CD14-positive monocyte (primary cell): ENCODE data around the gene NDRG4. TPM values are rescaled to one million over a fixed set of nuclear protein-coding genes. Genes with fewer than 3 reads are reported as not detected.

ENCODE experiments used
- DNase-seq, 3 donors: peaks; one replicate each; pipeline ENCODE4 v3.0.0-alpha.2; 2011 to 2022
- H2AFZ ChIP-seq: 2 replicates; pipeline ENCODE4 v1.6.0; 2012; ENCODE audit warnings: mild to moderate bottlenecking, low read depth, low read length, inconsistent platforms; ENCODE audit not compliant: insufficient read depth, poor library complexity, severe bottlenecking
- H3K27ac ChIP-seq, 2 donors: 1 replicate in 1 of 2; 2 replicates in 1 of 2; pipeline ENCODE4 v1.5.1; 2012 to 2013; ENCODE audit warnings: low read length in 2 of 2, control low read depth in 1 of 2, inconsistent platforms in 1 of 2, low read depth in 1 of 2, mild to moderate bottlenecking in 1 of 2
- H3K27me3 ChIP-seq, 2 donors: one replicate each; pipeline versions ENCODE4 v1.6.0 to v1.6.1; 2011 to 2013; ENCODE audit warnings: low read length in 2 of 2; ENCODE audit not compliant: control insufficient read depth in 2 of 2, insufficient read depth in 2 of 2
- H3K36me3 ChIP-seq, 2 donors: replicated peaks in 1 of 2; 1 replicate in 1 of 2; 2 replicates in 1 of 2; pipeline versions ENCODE4 v1.5.1 to v1.6.1; 2012 to 2013; ENCODE audit warnings: low read length in 2 of 2, control low read depth in 1 of 2, inconsistent platforms in 1 of 2, mild to moderate bottlenecking in 1 of 2; ENCODE audit not compliant: insufficient read depth in 2 of 2, control insufficient read depth in 1 of 2
- H3K4me1 ChIP-seq, 2 donors: 1 replicate in 1 of 2; 2 replicates in 1 of 2; pipeline versions ENCODE4 v1.5.1 to v1.6.1; 2012 to 2013; ENCODE audit warnings: low read length in 2 of 2, control low read depth in 1 of 2, inconsistent platforms in 1 of 2, mild to moderate bottlenecking in 1 of 2, moderate library complexity in 1 of 2; ENCODE audit not compliant: insufficient read depth in 2 of 2, control insufficient read depth in 1 of 2
- H3K4me2 ChIP-seq: replicated peaks from 2 replicates; pipeline ENCODE3; 2012; ENCODE audit warnings: low read length, moderate library complexity, mild to moderate bottlenecking; ENCODE audit not compliant: poor library complexity, severe bottlenecking; ENCODE audit errors: extremely low read depth
- H3K4me3 ChIP-seq, 3 experiments: fragments of 200-600 bp in 1 of 3; sonication (generic) in 1 of 3; replicated peaks in 1 of 3; 1 replicate in 2 of 3; 2 replicates in 1 of 3; pipeline ENCODE4 v1.5.1; 2011 to 2013; ENCODE audit warnings: low read length in 3 of 3, mild to moderate bottlenecking in 3 of 3, control low read depth in 2 of 3, low read depth in 2 of 3, inconsistent platforms in 1 of 3, moderate library complexity in 1 of 3
- H3K79me2 ChIP-seq: 2 replicates; pipeline ENCODE4 v1.6.0; 2012; ENCODE audit warnings: mild to moderate bottlenecking, control low read depth, inconsistent platforms, low read length, moderate library complexity; ENCODE audit not compliant: insufficient read depth
- H3K9ac ChIP-seq: 2 replicates; pipeline ENCODE4 v1.6.0; 2017; ENCODE audit warnings: low read length, mild to moderate bottlenecking; ENCODE audit not compliant: insufficient read depth, poor library complexity, severe bottlenecking
- H3K9me3 ChIP-seq, 2 donors: replicated peaks in 1 of 2; 1 replicate in 1 of 2; 2 replicates in 1 of 2; pipeline versions ENCODE4 v1.5.1 to v1.6.1; 2012 to 2013; ENCODE audit warnings: low read length in 2 of 2, control low read depth in 1 of 2; ENCODE audit not compliant: control insufficient read depth in 1 of 2, insufficient read depth in 1 of 2
- H4K20me1 ChIP-seq: 2 replicates; pipeline ENCODE4 v1.6.0; 2012; ENCODE audit warnings: mild to moderate bottlenecking, low read length, control low read depth, moderate library complexity; ENCODE audit not compliant: insufficient read depth
- H3K27ac Mint-ChIP-seq, 7 donors: one replicate each; pipeline ENCODE4 v1.8.0; 2020; ENCODE audit warnings: mild to moderate bottlenecking in 7 of 7, mixed read lengths in 7 of 7, moderate library complexity in 6 of 7, inconsistent platforms in 2 of 7
- H3K27me3 Mint-ChIP-seq, 3 donors: one replicate each; pipeline ENCODE4 v1.8.0; 2021 to 2022; ENCODE audit warnings: low read depth in 3 of 3, mild to moderate bottlenecking in 3 of 3, mixed read lengths in 3 of 3, moderate library complexity in 3 of 3, inconsistent platforms in 1 of 3
- H3K36me3 Mint-ChIP-seq, 2 donors: one replicate each; pipeline ENCODE4 v1.8.0; 2020; ENCODE audit warnings: mixed read lengths in 2 of 2, inconsistent platforms in 1 of 2, mild to moderate bottlenecking in 1 of 2
- H3K4me1 Mint-ChIP-seq: one replicate; pipeline ENCODE4 v1.8.0; 2020; ENCODE audit warnings: mild to moderate bottlenecking, mixed read lengths
- H3K4me3 Mint-ChIP-seq, 2 donors: one replicate each; pipeline ENCODE4 v1.8.0; 2020; ENCODE audit warnings: mild to moderate bottlenecking in 2 of 2, mixed read lengths in 2 of 2, moderate library complexity in 1 of 2
- H3K9me3 Mint-ChIP-seq, 7 donors: one replicate each; pipeline ENCODE4 v1.8.0; 2020 to 2022; ENCODE audit warnings: mixed read lengths in 7 of 7, mild to moderate bottlenecking in 6 of 7, moderate library complexity in 6 of 7, inconsistent platforms in 2 of 7
- WGBS: methylation state at CpG from one replicate; pipeline ENCODE4 v1.1.5; 2013; ENCODE audit warnings: missing lambda C conversion rate; ENCODE audit not compliant: insufficient coverage; 5-methylcytosine and 5-hydroxymethylcytosine counted together
- intact Hi-C, 2 donors: fragments of 100-400 bp; cut with micrococcal nuclease; formaldehyde crosslinking; loops; one replicate each; pipeline versions ENCODE4 v1.15.0 to v1.15.1; 2023
- polyA plus RNA-seq, 3 donors: library from polyadenylated mRNA; depleted of rRNA in 1 of 3; unstranded in 2 of 3; stranded (reverse) in 1 of 3; fragments of 300-500 nt in 2 of 3; fragments of >200 nt in 1 of 3; fragmentation: Illumina TruSeq in 2 of 3; gene quantifications; 1 replicate in 2 of 3; 2 replicates in 1 of 3; pipeline ENCODE4 v1.2.3, GENCODE V29; 2012 to 2021
- TF ChIP-seq, protein P1 (sequence below): fragments of 200-600 bp; IDR thresholded peaks from one replicate; pipeline ENCODE4 v1.8.0; 2022; ENCODE audit warnings: antibody characterized with exemption, mild to moderate bottlenecking

The NDRG4 gene
- polyA plus RNA-seq, 3 donors, result not detected

DNA sequence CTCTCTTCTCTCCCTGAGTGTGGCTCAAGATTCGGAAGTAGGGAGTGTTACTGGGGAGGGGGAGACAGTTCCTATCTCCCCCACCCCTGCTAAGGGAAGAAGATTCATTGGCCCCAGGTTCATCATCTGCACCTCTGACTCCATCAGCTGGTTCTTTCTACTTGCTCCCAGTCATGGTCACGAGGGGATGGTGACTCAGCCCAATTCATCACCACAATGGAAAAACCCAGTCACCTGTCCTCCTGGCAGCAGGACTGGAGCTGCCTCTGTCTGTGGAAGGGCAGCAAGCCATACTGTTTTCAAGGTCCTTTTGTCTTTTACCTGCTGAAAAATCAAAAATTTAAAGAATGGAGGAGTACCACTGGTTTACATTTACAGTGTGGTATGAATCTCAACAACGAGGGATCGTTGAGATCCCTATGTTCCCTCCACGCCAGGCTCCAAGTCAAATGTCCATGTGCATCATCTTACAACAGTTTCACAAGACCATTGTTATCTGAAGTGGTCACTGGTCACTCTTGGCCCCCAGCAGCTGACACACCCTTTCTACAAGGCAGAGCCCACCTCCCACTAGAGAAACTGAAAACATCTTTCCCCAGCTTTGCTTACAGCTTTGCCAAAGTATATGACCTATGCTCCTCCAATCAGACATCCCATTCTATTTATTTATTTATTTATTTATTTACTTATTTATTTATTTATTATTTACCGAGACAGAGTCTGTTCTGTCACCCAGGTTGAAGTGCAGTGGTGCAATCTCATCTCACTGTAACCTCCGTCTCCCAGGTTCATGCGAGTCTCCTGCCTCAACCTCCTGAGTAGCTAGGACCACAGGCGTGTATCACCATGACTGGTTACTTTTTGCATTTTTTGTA lies 40.4 kb upstream of the NDRG4 start:
- H3K4me2 ChIP-seq, result no peak overlapping the region

DNA sequence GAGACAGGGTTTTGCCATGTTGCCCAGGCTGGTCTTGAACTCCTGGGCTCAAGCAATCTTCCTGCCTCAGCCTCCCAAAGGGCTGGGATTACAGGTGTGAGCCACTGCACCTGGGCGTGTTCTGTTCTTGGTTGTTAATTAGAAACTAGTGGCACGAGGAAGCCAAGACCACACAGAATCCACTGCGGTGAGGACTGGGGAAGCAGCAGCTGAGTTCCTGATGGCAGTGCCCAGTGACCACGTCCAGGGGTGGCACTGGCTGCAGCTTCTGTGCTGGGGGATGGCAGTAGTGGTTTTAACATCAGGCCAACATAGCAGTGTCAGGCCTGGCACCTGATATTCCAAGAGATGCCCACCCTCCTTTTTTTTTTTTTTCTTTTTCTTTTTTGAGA lies 39.7 kb upstream of the NDRG4 start:
- Histone ChIP-seq H3K9ac (no peak overlapping the region), H3K9me3 (peaks cover 0 to 7% of the 10 kb centered on the region in 2 donors), H3K4me1 (peaks cover 0 to 6% of the 10 kb centered on the region in 2 donors), H3K27me3 (peaks cover 25 to 35% of the 10 kb centered on the region in 2 donors), H3K4me3 (no peak overlapping the region), H2AFZ (no peak overlapping the region), H3K79me2 (no peaks in the 10 kb centered on the region), H3K4me2 (no peak overlapping the region), H3K27ac (no peak overlapping the region), H4K20me1 (no peaks in the 10 kb centered on the region), H3K36me3 (no peaks in the 10 kb centered on the region)
- Mint-ChIP-seq H3K4me1 (peaks cover 16% of the 10 kb centered on the region), H3K27me3 (peaks cover 43 to 73% (median 47%) of the 10 kb centered on the region in 3 donors), H3K9me3 (peaks cover 0 to 8% (median 2%) of the 10 kb centered on the region in 7 donors), H3K27ac (no peak overlapping the region), H3K4me3 (no peak overlapping the region), H3K36me3 (peaks cover 0 to 2% of the 10 kb centered on the region in 2 donors)
- no peak for DNase-seq
- intact Hi-C loops, result no loop called here
- TF ChIP-seq, protein P1, sequence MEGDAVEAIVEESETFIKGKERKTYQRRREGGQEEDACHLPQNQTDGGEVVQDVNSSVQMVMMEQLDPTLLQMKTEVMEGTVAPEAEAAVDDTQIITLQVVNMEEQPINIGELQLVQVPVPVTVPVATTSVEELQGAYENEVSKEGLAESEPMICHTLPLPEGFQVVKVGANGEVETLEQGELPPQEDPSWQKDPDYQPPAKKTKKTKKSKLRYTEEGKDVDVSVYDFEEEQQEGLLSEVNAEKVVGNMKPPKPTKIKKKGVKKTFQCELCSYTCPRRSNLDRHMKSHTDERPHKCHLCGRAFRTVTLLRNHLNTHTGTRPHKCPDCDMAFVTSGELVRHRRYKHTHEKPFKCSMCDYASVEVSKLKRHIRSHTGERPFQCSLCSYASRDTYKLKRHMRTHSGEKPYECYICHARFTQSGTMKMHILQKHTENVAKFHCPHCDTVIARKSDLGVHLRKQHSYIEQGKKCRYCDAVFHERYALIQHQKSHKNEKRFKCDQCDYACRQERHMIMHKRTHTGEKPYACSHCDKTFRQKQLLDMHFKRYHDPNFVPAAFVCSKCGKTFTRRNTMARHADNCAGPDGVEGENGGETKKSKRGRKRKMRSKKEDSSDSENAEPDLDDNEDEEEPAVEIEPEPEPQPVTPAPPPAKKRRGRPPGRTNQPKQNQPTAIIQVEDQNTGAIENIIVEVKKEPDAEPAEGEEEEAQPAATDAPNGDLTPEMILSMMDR, result no peak
- WGBS, result 67% methylated on average over 4 of the region's 4 CpGs

More for the DNA sequence above, 40.4 kb upstream of the NDRG4 start:
- H3K4me3 ChIP-seq, result no peak overlapping the region
- peaks cover 0 to 6% of the 10 kb centered on the region in 2 donors for H3K4me1 ChIP-seq
- no peaks in the 10 kb centered on the region for H3K79me2 ChIP-seq
- H3K4me3 Mint-ChIP-seq, result peak overlapping the region in 1 of 2 donors; percentile 60
- H3K9me3 Mint-ChIP-seq, result peaks cover 0 to 7% (median 0%) of the 10 kb centered on the region in 7 donors
- H3K9me3 ChIP-seq, result peaks cover 0 to under 1% of the 10 kb centered on the region in 2 donors
- no peaks in the 10 kb centered on the region for H4K20me1 ChIP-seq
- no peaks in the 10 kb centered on the region for H3K36me3 ChIP-seq
- H3K4me1 Mint-ChIP-seq, result peaks cover 14% of the 10 kb centered on the region
- H3K27ac ChIP-seq, result no peak overlapping the region
- no peaks in the 10 kb centered on the region for H3K36me3 Mint-ChIP-seq
- DNase-seq, result peak in 1 of 3 donors; percentile 55
- TF ChIP-seq, protein P1, result no peak
- H3K27me3 ChIP-seq, result peaks cover 18 to 30% of the 10 kb centered on the region in 2 donors
- H3K27me3 Mint-ChIP-seq, result peaks cover 38 to 71% (median 41%) of the 10 kb centered on the region in 3 donors
- intact Hi-C loops, result no loop called here
- H3K27ac Mint-ChIP-seq, result no peak overlapping the region
- no peak overlapping the region for H2AFZ ChIP-seq
- 74% methylated on average over 4 of the region's 9 CpGs for WGBS
- no peak overlapping the region for H3K9ac ChIP-seq
